ENCODE results near the gene NLRX1. TPM values are rescaled to one million over a fixed set of nuclear protein-coding genes. Genes with fewer than 3 reads are reported as not detected.

NLRX1 gene
- total RNA-seq, 1 experiment from 2014 or later = 6.7 TPM

DNA sequence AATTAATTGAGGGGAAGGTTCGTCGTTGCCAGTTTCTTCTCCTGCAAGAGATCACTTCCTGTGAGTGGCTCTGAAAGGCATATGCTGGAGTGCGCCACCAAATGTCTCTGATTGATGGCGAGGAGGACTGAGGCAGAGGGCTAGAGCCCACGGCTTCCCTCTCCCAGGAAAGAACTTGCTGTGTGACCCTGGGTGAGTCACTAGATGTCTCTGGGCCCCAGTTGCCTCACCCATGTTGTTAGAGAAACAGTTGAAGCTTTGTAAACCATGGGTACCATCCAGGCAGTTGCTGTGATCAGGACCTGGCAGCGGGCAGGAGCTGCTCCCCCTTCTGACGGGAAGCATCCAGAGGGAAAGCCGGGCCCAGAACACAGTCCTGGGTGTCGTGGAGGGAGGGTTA, 16.5 kb upstream of the NLRX1 start:
- no TSS peak for BruUV-seq (replicated peaks)
- intact Hi-C loops (cut with micrococcal nuclease; ENCODE audit: unreplicated experiment) = no loop called here
- H3K27me3 Mint-ChIP-seq (ENCODE audit: unreplicated experiment) = peaks cover 70% of the 10 kb centered on the region
- peaks cover 9% of the 10 kb centered on the region for H3K4me1 Mint-ChIP-seq (ENCODE audit: low read depth, unreplicated experiment)
- H3K4me3 Mint-ChIP-seq (ENCODE audit: low read depth, unreplicated experiment) = no peak overlapping the region
- no peak for DNase-seq
- CTCF ChIA-PET = no interaction called here
- no peak overlapping the region for H3K27ac Mint-ChIP-seq (ENCODE audit: unreplicated experiment)
- H3K36me3 Mint-ChIP-seq (ENCODE audit: insufficient read depth, unreplicated experiment) = peaks cover 6% of the 10 kb centered on the region
- no peaks in the 10 kb centered on the region for H3K9me3 Mint-ChIP-seq (ENCODE audit: low read depth, unreplicated experiment)
- TF ChIP-seq, protein P1, sequence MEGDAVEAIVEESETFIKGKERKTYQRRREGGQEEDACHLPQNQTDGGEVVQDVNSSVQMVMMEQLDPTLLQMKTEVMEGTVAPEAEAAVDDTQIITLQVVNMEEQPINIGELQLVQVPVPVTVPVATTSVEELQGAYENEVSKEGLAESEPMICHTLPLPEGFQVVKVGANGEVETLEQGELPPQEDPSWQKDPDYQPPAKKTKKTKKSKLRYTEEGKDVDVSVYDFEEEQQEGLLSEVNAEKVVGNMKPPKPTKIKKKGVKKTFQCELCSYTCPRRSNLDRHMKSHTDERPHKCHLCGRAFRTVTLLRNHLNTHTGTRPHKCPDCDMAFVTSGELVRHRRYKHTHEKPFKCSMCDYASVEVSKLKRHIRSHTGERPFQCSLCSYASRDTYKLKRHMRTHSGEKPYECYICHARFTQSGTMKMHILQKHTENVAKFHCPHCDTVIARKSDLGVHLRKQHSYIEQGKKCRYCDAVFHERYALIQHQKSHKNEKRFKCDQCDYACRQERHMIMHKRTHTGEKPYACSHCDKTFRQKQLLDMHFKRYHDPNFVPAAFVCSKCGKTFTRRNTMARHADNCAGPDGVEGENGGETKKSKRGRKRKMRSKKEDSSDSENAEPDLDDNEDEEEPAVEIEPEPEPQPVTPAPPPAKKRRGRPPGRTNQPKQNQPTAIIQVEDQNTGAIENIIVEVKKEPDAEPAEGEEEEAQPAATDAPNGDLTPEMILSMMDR (IDR thresholded peaks at IDR 0.05; ENCODE audit: unreplicated experiment) = no peak

DNA sequence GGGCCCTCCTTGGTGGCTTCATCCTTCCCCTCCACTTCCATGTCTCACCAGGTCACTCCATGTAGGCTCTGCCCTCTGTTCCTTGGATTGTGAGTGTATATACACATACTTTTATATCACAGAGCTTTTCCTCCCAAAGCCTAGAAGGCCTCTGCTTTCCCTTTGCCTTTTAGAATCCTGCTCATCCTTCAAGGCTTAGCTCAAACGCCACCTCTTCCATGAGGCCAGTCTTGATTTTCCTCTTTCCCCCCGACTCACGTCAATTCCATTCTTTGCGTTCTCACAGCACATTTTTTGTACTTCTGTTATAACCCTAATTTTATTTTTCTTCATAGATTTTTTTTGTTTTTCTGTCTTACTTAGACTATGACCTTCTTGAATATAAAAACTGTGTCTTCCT, 15.9 kb upstream of the NLRX1 start:
- peaks cover 6% of the 10 kb centered on the region for H3K36me3 Mint-ChIP-seq (ENCODE audit: insufficient read depth, unreplicated experiment)
- no peaks in the 10 kb centered on the region for H3K9me3 Mint-ChIP-seq (ENCODE audit: low read depth, unreplicated experiment)
- intact Hi-C loops (cut with micrococcal nuclease; ENCODE audit: unreplicated experiment) = no loop called here
- H3K27me3 Mint-ChIP-seq (ENCODE audit: unreplicated experiment) = peaks cover 64% of the 10 kb centered on the region
- BruUV-seq (replicated peaks) = no TSS peak
- peaks cover 9% of the 10 kb centered on the region for H3K4me1 Mint-ChIP-seq (ENCODE audit: low read depth, unreplicated experiment)
- no peak overlapping the region for H3K4me3 Mint-ChIP-seq (ENCODE audit: low read depth, unreplicated experiment)
- H3K27ac Mint-ChIP-seq (ENCODE audit: unreplicated experiment) = peak overlapping the region; percentile 36
- CTCF ChIA-PET = interaction anchor here (1.2 kb wide), 1 partner anchor 8 kb away, joined by 4 read pairs; no protein-coding TSS in a partner anchor
- DNase-seq = no peak
- TF ChIP-seq, protein P1 (IDR thresholded peaks at IDR 0.05; ENCODE audit: unreplicated experiment) = no peak

DNA sequence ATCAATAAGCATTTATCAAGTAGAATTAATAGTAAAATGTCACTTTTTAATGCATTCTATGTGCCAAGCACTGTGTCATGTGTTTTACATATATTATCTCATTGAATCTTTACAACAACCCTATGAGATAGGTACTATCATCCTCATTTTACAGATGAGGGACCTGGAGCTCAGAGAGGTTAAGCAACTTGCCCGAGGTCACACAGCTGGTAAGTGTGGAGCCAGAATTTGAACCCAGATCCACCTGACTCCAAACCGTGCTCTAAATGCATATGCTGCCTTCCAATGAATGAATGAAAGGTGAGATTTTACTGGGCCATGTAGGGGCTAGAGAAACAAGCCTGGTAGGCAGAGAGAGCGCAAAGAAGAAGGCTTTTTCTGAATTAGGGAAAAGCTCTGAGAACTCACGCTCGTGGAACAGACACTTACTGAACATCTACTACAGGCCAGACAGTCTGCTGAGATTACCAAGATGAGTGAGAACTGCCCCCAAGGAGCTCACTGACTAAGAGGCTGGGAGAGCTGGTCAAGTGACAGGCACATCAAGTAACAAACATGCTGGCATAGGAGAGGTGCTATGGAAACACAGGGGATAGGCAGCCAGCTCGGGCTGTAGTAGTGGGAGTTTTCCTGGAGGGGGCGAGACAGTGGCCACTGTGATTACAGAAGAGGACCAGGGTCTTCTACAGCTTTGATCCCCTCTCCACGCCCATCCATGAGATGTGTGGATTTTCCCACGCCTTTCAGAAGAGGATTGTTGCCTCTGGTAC, 15.3 kb upstream of the NLRX1 start:
- H3K27me3 Mint-ChIP-seq (ENCODE audit: unreplicated experiment) = peaks cover 58% of the 10 kb centered on the region
- BruUV-seq (replicated peaks) = no TSS peak
- no peak overlapping the region for H3K4me3 Mint-ChIP-seq (ENCODE audit: low read depth, unreplicated experiment)
- no peaks in the 10 kb centered on the region for H3K9me3 Mint-ChIP-seq (ENCODE audit: low read depth, unreplicated experiment)
- H3K4me1 Mint-ChIP-seq (ENCODE audit: low read depth, unreplicated experiment) = peaks cover 9% of the 10 kb centered on the region
- TF ChIP-seq, protein P1 (IDR thresholded peaks at IDR 0.05; ENCODE audit: unreplicated experiment) = no peak
- intact Hi-C loops (cut with micrococcal nuclease; ENCODE audit: unreplicated experiment) = no loop called here
- CTCF ChIA-PET = interaction anchor here (1.2 kb wide), 2 partner anchors 8 to 43 kb away, joined by 3 to 4 read pairs; no protein-coding TSS in a partner anchor
- DNase-seq = no peak
- H3K36me3 Mint-ChIP-seq (ENCODE audit: insufficient read depth, unreplicated experiment) = peaks cover 5% of the 10 kb centered on the region
- H3K27ac Mint-ChIP-seq (ENCODE audit: unreplicated experiment) = no peak overlapping the region

DNA sequence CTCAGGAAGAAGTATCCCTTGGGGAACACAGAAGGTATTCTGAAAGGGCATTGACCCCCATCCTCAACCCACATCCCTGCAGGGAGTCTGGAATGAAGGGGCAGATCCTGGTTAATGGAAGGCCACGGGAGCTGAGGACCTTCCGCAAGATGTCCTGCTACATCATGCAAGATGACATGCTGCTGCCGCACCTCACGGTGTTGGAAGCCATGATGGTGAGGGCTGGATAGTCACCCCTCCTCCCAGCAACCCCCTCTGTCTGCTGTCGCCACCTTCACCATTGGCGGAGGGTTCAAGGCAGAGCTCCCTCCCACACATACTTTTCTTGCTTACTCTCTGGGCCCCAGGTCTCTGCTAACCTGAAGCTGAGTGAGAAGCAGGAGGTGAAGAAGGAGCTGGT, 14.3 kb upstream of the NLRX1 start:
- Mint-ChIP-seq H3K27ac (ENCODE audit: unreplicated experiment) (no peak overlapping the region), H3K36me3 (ENCODE audit: insufficient read depth, unreplicated experiment) (no peaks in the 10 kb centered on the region), H3K4me3 (ENCODE audit: low read depth, unreplicated experiment) (no peak overlapping the region), H3K9me3 (ENCODE audit: low read depth, unreplicated experiment) (no peaks in the 10 kb centered on the region), H3K27me3 (ENCODE audit: unreplicated experiment) (peaks cover 66% of the 10 kb centered on the region), H3K4me1 (ENCODE audit: low read depth, unreplicated experiment) (peaks cover 9% of the 10 kb centered on the region)
- TF ChIP-seq, protein P1 (IDR thresholded peaks at IDR 0.05; ENCODE audit: unreplicated experiment) = no peak
- BruUV-seq (replicated peaks) = no TSS peak
- intact Hi-C loops (cut with micrococcal nuclease; ENCODE audit: unreplicated experiment) = no loop called here
- CTCF ChIA-PET = interaction anchor here (1.2 kb wide), 1 partner anchor 43 kb away, joined by 3 read pairs; no protein-coding TSS in a partner anchor
- no peak for DNase-seq

Measured in Calu3 (cell line).